ENCODE data around the gene PKIG. TPM values are rescaled to one million over a fixed set of nuclear protein-coding genes. Genes with fewer than 3 reads are reported as not detected.

PKIG gene
- total RNA-seq, 2 donors from 2014 or later, result 125 to 186 TPM

- no peak for TF ChIP-seq CTCF (IDR thresholded peaks at IDR 0.05)
- Histone ChIP-seq H3K36me3 (no peaks in the 10 kb centered on the region), H3K9me3 (no peaks in the 10 kb centered on the region), H3K4me1 (ENCODE audit: control insufficient read depth in 1 of 2, low read depth in 2 of 2) (no peaks in the 10 kb centered on the region), H3K27ac (no peak overlapping the region), H3K27me3 (replicated peaks; ENCODE audit: insufficient read depth) (no peaks in the 10 kb centered on the region), H3K4me3 (no peak overlapping the region)
- DNase-seq (ENCODE audit: low spot score) (no peak), ATAC-seq (ENCODE audit: insufficient number of reproducible peaks, low FRiP score, low read depth) (no peak)
Measured at GRCh38 chr20:44656448-44656847, 74.1 kb downstream of the PKIG start.

GRCh38 chr20:44657875-44658274, 75.5 kb downstream of the PKIG start:
- DNase-seq (ENCODE audit: low spot score), result no peak
- ATAC-seq (ENCODE audit: insufficient number of reproducible peaks, low FRiP score, low read depth), result no peak
- H3K4me1 ChIP-seq (ENCODE audit: control insufficient read depth in 1 of 2, low read depth in 2 of 2), result no peaks in the 10 kb centered on the region
- no peaks in the 10 kb centered on the region for H3K9me3 ChIP-seq
- H3K27me3 ChIP-seq (replicated peaks; ENCODE audit: insufficient read depth), result no peaks in the 10 kb centered on the region
- H3K27ac ChIP-seq, result no peak overlapping the region
- no peak for TF ChIP-seq CTCF (IDR thresholded peaks at IDR 0.05)
- no peaks in the 10 kb centered on the region for H3K36me3 ChIP-seq
- no peak overlapping the region for H3K4me3 ChIP-seq

- DNase-seq (ENCODE audit: low spot score) (no peak), ATAC-seq (ENCODE audit: insufficient number of reproducible peaks, low FRiP score, low read depth) (no peak)
- no peaks in the 10 kb centered on the region for H3K9me3 ChIP-seq
- no peaks in the 10 kb centered on the region for H3K4me1 ChIP-seq (ENCODE audit: control insufficient read depth in 1 of 2, low read depth in 2 of 2)
- H3K27ac ChIP-seq, result no peak overlapping the region
- no peaks in the 10 kb centered on the region for H3K27me3 ChIP-seq (replicated peaks; ENCODE audit: insufficient read depth)
- H3K36me3 ChIP-seq, result no peaks in the 10 kb centered on the region
- H3K4me3 ChIP-seq, result no peak overlapping the region
- no peak for TF ChIP-seq CTCF (IDR thresholded peaks at IDR 0.05)
Measured at GRCh38 chr20:44658810-44659209, 76.4 kb downstream of the PKIG start.

- Histone ChIP-seq H3K36me3 (no peaks in the 10 kb centered on the region), H3K4me3 (no peak overlapping the region), H3K4me1 (ENCODE audit: control insufficient read depth in 1 of 2, low read depth in 2 of 2) (no peaks in the 10 kb centered on the region), H3K9me3 (no peaks in the 10 kb centered on the region), H3K27me3 (replicated peaks; ENCODE audit: insufficient read depth) (no peaks in the 10 kb centered on the region), H3K27ac (no peak overlapping the region)
- ATAC-seq (ENCODE audit: insufficient number of reproducible peaks, low FRiP score, low read depth) (no peak), DNase-seq (ENCODE audit: low spot score) (no peak)
- no peak for TF ChIP-seq CTCF (IDR thresholded peaks at IDR 0.05)
Measured at GRCh38 chr20:44659931-44660330, 77.6 kb downstream of the PKIG start.

- Histone ChIP-seq H3K4me3 (no peak overlapping the region), H3K4me1 (ENCODE audit: control insufficient read depth in 1 of 2, low read depth in 2 of 2) (no peaks in the 10 kb centered on the region), H3K27me3 (replicated peaks; ENCODE audit: insufficient read depth) (no peaks in the 10 kb centered on the region), H3K36me3 (no peaks in the 10 kb centered on the region), H3K27ac (no peak overlapping the region), H3K9me3 (no peaks in the 10 kb centered on the region)
- no peak for DNase-seq (ENCODE audit: low spot score)
- no peak for TF ChIP-seq CTCF (IDR thresholded peaks at IDR 0.05)
- ATAC-seq (ENCODE audit: insufficient number of reproducible peaks, low FRiP score, low read depth), result no peak
Measured at GRCh38 chr20:44660581-44660980, 78.2 kb downstream of the PKIG start.

Data from thoracic aorta (tissue), 2 donors.